H1 (cell line): ENCODE measurements around the gene STEEP1. TPM values are rescaled to one million over a fixed set of nuclear protein-coding genes. Genes with fewer than 3 reads are reported as not detected.

ENCODE experiments used
- KDM1A ChIP-seq: fragments of 200-600, 300-600 bp; sonication (generic); IDR thresholded peaks from 2 replicates; pipeline ENCODE4 v1.7.1; 2016; ENCODE audit warnings: mild to moderate bottlenecking, low read length, borderline replicate concordance
- polyA plus RNA-seq, 7 experiments: library from polyadenylated mRNA; depleted of rRNA in 3 of 7; stranded (reverse) in 5 of 7; unstranded in 2 of 7; fragments of >200 nt in 5 of 7; fragments of 200-250 nt in 2 of 7; gene quantifications; 1 replicate in 5 of 7; 2 replicates in 1 of 7; 4 replicates in 1 of 7; pipeline versions ENCODE4 v1.2.1 to v1.2.3, GENCODE V29; 2011 to 2013; ENCODE audit warnings: missing spikeins in 2 of 7, mixed read lengths in 2 of 7
- total RNA-seq: library from RNA; stranded (reverse); fragmentation: NEBNext Ultra II Directional; extraction: Animal tissue kit (Norgen Biotek cat#: 25700); gene quantifications from 2 replicates; pipeline ENCODE4 v1.2.1, GENCODE V29; 2021
- TF ChIP-seq, protein P1 (sequence below): IDR thresholded peaks from 2 replicates; pipeline ENCODE4 v1.6.1; 2012; ENCODE audit warnings: inconsistent platforms

STEEP1 gene
- total and polyA plus RNA-seq, 2 of the 8 experiments (the other 6 are each of a cell fraction or from before 2014, with no cell fraction given) = 9.2 to 29.7 TPM

DNA sequence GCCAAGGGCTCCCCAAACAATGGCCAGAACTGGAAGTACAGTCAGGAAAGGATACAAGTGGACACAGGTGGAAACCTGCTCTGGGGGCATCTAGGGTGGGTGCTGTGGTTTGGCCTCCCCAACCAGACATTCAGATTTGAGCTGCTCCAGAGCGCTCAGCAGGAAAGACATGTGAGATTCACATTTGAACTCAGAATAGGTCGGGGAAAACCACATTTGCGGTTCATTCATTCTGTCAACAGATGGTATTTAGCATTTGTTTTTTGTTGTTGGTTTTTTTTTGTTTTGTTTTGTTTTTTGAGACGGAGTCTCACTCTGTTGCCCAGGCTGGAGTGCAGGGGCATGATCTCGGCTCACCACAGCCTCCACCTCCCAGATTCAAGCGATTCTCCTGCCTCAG lies 44.0 kb downstream of the STEEP1 start (continued):
- no peak for TF ChIP-seq KDM1A
- TF ChIP-seq, protein P1, sequence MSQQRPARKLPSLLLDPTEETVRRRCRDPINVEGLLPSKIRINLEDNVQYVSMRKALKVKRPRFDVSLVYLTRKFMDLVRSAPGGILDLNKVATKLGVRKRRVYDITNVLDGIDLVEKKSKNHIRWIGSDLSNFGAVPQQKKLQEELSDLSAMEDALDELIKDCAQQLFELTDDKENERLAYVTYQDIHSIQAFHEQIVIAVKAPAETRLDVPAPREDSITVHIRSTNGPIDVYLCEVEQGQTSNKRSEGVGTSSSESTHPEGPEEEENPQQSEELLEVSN = no peak
